HG02870 (cell line): Measurements from ENCODE around the gene BICD1.
"Not testable (repeated sequence)": the region's sequence is repeated elsewhere in the genome, so short reads cannot be mapped to it uniquely, and the experiment has no call there.

Experiments used
- ATAC-seq: cut with Tn5 transposase; IDR thresholded peaks from one replicate; pipeline ENCODE4 v1.9.1; 2021; ENCODE audit warnings: mild to moderate bottlenecking, moderate library complexity; ENCODE audit not compliant: unreplicated experiment

Gene BICD1

DNA sequence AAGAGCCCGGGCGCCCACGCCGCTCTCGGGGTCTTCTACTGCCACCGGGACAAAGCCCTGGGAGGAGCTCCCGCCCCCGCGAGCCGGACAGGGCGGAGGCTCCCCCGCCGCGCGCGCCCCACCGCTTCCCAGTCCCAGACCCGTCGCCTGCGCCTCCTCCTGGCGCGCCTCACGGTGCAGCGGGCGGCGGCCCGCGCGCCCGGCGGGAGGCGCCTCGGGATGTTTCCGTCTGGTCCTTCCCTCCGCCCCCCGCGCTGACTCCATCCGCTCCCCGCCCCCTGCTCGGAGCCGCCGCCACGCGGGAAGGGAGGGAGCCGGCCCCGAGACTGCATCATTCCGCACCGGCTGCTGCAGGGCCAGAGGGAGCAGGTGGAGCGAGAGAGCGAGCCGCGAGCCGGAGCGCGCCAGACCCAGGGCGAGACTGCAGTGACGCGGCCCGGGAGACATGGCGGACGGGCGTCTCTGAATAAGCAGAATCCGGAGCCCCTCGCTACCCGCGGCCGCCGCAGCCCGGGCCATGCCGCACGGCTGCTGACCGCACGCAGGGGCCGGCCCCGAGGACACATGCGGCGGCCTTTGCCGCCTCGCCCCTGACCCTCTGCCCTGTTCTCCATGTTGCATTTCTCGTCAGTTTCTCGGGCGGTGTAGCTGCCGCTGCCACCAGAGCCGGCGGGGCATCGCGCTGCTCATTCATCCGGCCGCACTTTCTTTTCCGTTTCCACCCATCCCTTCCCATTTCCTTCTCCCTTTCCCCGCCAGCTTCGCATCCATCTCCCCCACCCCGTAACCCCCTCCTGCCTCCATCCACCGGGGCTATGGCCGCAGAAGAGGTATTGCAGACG, at the start of gene BICD1:
Gene BICD1, plus strand, starts transcription at position 331 of the 842 bp plus-strand sequence. Its CDS starts 485 bp downstream, at position 816.
- ATAC-seq: peak; percentile 74

DNA sequence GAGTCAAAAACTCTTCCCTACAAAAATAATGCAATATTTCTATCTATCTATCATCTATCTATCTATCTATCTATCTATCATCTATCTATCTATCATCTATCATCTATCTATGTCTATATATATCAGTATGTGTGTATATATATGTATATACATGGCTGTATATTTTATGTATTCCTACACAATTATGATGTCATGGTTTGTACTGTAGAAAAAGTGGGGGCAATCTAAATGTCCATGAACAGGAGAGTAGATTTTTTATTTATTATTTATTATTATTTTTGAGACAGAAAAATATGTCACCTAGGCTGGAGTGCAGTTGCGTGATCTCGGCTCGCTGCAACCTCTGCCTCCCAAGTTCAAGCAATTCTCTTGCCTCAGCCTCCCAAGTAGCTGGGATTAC, 45.6 kb upstream of the BICD1 start:
- no peak for ATAC-seq

DNA sequence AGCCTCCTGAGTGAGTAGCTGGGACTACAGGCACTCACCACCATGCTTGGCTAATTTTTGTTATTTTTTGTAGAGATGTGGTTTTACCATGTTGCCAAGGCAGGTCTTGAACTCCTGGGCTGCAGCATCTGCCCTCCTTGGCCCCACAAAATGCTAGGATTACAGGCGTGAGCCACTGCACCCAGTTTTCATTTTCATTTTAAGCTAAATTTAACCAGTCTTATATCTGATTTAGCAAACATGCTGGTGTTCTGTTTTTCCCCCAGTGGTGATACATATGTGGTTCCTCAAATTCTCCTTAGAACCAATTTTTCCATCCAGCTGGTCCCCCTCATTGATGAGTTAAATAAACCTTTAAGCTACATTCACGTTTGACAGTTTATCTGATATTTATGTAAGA, 43.8 kb upstream of the BICD1 start:
- ATAC-seq: no peak

DNA sequence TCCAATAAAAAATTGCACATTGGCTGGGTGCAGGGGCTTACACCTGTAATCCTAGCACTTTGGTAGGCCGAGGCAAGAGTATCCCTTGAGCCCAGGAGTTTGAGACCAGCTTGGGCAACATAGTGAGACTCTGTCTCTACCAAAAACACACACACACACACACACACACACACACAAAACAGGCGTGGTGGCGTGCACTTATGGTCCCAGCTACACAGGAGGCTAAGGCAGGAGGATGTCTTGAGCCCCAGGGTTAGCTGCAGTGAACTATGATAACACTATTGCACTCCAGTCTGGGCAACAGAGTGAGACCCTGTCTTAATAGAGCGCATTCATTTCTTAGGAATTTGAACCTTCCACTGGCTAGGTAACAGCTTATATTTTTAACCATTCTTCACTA, 42.9 kb upstream of the BICD1 start:
- no peak for ATAC-seq

DNA sequence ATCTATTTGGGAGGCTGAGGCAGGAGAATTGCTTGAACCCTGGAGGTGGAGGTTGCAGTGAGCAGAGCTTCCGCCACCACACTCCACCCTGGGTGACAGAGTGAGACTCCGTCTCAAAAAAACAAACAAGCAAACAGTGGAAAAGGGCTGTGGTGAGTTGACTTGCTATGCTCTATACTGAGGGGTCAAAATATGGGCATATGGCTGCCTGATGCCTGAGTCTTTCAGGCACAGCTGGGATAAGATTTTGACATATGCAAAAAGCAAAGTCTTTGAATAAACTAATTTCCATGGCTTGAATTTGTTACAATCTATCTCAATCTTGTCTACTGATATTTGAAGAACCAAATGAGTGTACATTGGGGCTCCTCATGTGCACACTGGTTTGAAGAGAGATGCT, 40.4 kb upstream of the BICD1 start:
- no peak for ATAC-seq

DNA sequence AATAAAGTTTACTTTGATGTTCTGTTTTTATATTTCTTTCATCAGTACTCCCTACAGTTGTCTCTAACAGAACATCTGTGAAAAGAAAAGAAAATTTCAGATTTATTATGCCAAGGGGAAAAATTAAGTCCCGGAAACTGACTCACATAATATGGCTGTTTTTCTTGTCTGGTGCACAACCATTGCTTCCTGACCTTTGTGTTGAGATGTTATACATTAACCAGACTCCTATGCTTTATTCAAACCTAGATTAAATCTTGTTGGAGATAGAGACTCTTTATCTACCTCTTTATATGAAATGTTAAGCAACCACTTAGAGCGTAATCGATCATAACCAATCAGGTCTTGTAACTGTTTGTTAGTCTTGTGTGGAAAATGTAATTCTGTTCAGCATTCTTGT, 37.6 kb upstream of the BICD1 start:
- no peak for ATAC-seq

DNA sequence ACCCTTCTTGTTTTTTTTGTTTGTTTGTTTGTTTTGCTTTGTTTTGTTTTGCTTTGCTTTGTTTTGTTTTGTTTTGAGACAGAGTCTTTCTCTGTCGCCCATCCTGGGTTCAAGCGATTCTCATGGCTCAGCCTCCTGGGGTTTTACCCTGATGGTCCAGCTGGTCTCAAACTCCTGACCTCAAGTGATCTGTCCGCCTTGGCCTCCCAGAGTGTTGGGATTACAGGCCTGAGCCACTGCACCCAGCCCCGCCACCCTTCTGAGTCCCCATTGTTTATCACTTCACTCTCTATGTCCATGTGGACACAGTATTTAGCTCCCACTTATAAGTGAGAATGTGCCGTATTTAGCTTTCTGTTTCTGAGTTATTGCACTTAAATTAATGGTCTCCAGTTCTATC, 36.9 kb upstream of the BICD1 start:
- no peak for ATAC-seq

DNA sequence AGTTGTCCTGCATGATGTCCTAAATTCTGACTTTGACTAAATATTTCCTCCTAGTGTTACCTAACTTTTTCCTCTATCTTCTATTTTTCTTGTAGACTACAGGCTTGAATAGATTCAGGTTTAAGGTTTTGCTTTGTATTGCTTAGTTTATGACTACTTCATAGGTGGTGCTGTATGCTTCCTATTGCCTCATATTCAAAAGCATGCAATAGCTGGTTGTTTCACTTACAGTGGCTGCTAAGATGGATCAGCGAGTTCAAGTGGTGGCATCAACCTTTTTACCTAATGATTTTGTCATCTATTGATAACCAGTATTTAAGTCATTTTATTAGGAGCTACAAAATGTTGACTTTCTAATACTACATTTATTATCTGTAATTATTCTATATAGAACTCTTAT, 36.3 kb upstream of the BICD1 start:
- ATAC-seq: no peak

DNA sequence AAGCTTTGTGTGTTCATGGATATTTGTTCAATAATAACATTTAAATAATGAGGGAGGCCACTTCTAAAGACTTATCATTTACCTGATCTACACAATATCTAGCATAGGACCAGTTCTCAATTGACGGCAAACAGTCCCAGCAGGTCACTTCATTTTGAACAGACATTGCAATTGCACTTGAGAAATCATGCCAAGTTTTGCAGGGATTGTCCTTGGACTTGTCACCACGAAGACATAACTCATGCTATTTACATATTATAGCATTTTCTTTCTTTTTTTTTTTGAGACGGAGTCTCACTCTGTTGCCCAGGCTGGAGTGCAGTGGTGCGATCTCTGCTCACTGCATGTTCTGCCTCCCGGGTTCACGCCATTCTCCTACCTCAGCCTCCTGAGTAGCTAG, 34.5 kb upstream of the BICD1 start:
- ATAC-seq: no peak

DNA sequence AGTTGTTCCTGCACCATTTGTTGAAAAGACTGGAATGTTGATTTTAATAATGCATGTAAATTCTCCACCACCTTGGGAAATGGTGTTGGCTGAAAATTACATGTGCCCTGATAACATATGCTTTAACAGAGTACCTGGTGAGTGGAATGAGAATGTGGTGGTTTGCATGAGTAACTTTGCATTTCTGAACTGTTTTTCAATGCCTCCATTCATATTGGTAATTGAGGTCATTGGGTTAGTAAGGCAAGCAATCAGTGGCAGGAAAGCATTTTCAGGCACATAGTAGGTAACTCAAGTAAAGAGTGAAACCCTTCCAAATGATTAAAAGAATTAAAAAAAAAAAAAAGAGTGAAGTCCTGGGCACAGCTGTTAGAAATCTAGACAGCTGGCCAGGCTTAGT, 32.2 kb upstream of the BICD1 start:
- no peak for ATAC-seq

DNA sequence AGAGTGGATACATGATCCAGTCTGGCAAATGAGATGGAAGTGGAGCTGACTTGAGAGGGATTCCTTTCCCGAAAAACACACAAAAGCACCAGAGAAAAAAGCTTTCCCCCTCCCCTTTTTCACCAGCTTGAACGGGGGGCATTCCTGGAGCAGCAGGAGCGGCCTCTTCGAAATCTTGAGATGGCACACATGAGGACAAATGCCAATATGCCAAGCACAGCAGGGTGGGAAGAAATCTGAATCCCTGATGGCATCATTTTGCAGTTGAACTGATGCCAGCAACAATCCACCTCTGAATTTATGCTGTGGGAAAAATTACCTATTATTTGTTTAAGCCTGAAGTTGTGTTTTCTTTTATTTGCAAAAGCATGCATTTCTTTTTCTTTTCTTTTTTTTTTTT, 29.7 kb upstream of the BICD1 start:
- no peak for ATAC-seq

DNA sequence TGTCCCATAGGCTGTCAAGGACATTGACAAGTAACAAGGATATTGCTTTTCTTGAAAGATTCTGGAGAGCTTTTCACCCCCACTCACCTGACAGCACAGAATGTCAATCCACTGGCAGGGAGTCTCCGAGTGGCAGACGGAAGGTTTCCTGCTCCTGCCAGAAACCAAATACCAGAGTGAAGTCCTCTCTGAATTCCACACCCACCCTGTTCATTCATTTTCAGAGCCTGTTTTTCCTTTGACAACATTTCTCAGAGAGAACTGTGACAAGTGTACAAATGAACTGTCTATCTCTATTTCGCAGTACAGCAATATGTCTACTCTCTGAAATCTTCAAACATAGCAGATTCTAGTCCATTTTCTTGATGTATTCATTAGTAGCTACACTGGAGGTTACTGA, 26.2 kb upstream of the BICD1 start:
- ATAC-seq: no peak

DNA sequence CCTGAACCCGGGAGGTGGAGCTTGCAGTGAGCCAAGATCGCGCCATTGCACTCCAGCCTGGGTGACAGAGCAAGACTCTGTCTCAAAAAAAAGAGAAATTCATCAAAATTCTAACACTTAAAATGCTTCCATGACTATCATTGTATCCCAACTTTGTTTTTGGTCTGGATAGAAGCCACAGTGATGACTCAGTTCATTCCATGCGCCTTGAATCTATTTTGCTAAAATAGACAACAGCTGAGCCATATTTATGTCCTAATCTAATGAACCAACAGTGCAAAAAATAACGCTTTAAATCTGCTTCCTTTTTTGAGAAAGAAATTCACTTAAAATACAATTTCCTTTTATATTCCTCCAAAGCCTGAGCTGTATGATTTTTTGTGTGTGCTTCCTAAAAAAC, 23.2 kb upstream of the BICD1 start:
- ATAC-seq: no peak

DNA sequence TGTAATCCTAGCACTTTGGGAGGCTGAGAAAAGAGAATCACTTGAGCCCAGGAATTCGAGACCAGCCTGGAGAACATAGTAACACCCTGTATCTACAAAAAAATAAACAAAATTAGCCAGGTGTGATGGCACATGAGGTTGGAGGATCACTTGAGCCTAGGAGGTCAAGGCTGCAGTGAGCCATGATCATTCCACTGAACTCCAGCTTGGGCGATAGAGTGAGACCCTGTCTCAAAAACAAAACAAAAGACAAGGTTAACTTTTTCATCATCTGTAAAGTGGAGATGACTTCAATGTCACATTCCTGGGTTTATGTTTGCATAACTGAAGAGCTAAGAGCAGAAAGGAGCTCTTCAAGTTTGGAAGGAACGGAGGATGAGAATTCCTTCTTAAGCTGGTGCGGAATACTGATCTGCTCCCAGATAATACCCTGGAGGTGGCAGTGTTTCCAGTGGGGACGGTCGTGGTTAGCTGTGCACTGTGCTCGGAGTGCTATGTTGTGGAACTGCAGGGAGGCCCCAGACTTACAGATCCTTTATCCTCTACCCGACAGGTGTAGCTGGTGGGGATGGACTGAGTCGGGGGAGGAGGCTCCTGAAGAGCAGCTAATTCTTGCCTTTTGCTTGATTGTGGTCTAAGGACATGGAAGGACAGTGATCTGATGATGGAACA, 22.5 kb upstream of the BICD1 start:
- no peak for ATAC-seq

DNA sequence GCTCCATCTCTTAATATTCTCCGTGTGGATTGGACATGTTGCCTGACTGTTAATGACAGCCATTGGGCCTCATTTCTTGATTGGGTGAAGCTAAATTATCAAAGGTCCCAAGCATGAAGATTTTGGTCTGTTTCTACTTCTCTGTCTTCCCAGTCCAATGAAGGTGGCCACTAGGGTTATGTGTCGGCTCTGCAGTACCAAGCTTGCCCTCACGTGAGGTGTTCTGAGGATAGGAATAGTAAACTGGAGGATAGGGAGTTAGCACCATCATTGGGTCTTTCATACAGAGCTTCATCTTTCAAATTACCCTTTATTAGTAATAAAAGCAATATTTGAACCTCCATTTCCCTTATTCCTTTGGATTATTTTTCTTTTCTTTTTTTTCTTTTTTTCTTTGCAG, 21.9 kb upstream of the BICD1 start:
- no peak for ATAC-seq

DNA sequence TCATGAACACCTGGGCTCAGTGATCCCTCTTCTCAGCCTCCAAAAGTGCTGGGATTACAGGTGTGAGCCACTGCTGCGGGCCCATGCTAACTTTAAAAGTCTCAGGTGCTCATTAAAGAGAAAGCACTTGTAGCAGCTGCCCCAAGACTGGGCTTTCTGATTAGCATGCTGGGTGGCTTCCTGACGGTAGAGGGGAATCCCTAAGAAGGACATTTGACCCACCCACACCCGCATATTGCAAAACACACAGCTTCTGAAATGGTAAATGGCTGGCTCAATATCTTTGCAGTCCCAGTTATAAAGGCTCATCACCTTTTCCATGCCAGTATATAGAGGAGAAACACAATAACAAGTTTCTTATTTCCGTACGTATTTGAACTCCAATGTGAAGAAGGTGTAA, 19.3 kb upstream of the BICD1 start:
- no peak for ATAC-seq

DNA sequence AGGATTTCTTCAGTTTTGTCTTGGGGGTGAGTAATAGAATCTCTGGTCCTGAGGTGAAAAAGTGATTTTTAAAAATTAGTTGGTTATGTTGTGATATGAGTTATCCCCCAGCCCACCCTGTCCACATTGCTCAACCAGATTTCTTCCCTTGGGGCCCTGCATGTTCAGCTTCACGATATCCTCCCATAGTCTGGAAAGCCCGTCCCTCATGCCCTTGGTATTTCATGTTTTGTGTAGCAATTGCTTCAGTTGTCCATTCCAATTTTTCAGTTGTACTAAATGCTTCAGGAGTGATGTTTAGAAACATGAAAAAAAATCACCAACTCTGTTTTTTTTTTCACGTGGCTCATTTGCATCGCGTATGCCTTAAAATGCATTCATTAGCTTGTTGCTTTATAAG, 17.5 kb upstream of the BICD1 start:
- no peak for ATAC-seq

DNA sequence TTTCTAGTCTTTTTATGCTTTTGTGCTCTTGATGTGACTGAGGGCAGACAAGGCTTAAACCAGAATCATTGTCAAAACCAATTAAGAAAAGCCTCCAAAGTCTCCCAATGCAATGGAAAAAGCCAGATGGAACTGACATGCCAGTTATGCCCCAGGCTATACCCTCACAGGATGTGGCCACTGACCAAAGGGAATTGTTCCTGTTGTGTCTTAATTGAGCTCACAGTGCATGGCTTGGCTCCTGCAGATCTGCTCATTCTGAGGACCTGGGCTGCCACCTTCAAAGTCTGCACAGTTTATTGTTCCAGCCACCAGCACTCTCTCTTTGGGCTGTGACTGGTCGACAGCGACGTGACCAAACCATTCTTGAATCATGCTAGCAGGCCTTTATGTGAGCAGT, 17.1 kb upstream of the BICD1 start:
- no peak for ATAC-seq

DNA sequence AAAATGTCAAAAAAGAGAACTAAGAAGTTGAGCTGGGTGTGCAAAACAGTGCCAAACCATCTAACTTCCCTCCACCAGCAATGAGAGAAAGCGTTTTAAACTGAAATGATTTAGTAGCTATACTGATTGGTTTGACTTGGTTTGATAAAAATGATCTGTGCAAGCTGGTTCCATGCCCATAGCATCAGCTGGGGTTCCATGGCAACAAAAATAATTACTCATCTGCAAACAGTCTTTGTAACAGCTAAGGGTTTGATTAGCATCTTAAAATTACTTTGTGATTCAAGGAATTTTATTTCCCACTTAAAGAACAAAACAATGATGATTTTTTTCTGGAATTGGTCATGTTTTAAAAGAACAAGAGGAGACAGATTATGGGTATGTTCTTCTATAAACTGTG, 15.0 kb upstream of the BICD1 start:
- ATAC-seq: no peak

DNA sequence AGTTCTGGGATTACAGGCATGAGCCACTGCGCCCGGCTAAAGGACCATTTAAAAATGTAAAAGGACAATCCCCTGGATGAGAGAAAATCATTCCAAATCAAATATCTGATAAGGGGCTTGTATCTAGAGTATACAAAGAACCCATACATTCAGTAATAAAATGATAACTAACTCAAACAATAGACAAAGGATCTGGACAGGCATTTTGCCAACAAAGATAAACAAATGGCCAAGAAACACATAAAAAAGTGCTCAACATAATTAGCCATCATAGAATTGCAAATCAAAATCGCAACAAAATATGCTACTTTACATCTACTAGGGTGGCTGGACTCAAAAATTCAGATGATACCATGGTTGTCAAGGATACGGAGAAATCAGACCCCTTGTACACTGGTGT, 8.5 kb upstream of the BICD1 start:
- ATAC-seq: no peak

DNA sequence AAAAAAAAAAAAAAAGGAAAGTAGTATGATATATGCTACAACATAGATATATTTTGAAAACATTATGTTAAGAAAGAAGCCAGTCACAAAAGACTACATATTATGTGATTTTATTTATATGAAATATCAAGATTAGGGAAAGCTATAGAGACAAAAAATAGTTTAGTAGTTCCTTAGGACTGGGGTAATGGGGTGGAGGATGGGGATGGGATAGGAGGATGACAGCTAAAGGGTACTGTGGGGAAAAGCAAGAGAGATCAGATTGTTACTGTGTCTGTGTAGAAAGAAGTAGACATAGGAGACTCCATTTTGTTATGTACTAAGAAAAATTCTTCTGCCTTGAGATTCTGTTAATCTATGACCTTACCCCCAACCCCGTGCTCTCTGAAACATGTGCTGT, 7.4 kb upstream of the BICD1 start:
- ATAC-seq: not testable (repeated sequence)

DNA sequence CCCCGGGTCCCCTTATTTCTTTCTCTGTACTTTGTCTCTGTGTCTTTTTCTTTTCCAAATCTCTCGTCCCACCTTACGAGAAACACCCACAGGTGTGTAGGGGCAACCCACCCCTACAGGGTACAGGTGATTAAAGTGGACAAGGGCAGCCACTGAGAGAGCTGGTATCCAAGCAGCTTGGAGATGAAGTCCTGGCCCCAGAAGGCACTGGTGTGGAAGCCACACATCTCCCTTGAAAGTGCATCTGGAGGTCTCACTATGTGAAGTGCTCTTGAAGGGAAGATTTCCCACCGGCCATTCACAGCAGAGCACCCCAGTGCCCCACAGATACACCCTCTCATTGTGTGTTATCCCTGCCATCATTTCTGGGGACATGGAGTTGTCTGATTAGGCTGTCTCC, 6.3 kb upstream of the BICD1 start:
- ATAC-seq: no peak

DNA sequence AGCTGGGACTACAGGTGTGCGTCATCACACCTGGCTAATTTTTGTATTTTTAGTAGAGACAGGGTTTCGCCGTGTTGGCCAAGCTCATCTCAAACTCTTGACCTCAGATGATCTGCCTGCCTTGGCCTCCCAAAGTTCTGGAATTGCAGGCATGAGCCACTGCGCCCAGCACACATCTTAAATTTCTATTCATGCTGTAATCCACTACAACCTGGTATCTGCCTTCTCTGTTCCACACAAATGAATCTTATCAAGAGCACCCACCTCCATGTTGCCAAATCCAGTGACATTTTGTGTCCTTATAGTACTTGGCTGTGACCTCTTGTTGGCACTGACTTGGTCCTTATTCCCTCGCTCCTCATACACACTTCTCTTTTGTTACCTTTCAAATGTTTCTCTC, 5.8 kb upstream of the BICD1 start:
- no peak for ATAC-seq
